C4-2B (cell line): ENCODE results near the gene TMEM134.
"Not testable (repeated sequence)": the region's sequence is repeated elsewhere in the genome, so short reads cannot be mapped to it uniquely, and the experiment has no call there.

ENCODE experiments used
- ZFX ChIP-seq: fragments of 450-650 bp; IDR thresholded peaks from 2 replicates; pipeline ENCODE4 v1.6.1; 2017
- TF ChIP-seq, protein P1 (sequence below): fragments of 450-650 bp; conservative IDR thresholded peaks from 2 replicates; pipeline ENCODE4 v1.5.1; 2017; ENCODE audit warnings: mild to moderate bottlenecking

DNA sequence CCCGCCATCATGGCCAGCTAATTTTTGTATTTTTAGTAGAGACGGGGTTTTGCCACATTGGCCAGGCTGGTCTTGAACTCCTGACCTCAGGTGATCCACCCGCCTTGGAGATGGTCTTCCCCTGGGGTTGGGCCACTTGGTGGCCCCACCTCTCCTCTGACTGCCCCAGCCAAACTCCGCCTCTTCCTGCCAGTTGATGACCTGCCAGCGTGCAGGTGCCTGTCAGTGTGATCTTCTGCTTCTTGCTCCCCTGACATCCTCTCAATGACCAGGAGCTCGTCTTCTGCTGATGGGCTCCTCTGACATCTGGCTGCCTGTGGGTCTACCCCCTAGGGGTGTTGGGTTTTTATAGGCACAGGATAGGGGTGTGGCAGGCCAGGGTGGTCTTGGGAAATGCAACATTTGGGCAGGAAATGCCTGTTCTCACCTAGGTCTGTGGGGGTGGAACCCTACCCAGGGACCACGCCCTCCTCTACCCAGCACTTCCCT lies 16.9 kb upstream of the TMEM134 start:
- TF ChIP-seq, protein P1, sequence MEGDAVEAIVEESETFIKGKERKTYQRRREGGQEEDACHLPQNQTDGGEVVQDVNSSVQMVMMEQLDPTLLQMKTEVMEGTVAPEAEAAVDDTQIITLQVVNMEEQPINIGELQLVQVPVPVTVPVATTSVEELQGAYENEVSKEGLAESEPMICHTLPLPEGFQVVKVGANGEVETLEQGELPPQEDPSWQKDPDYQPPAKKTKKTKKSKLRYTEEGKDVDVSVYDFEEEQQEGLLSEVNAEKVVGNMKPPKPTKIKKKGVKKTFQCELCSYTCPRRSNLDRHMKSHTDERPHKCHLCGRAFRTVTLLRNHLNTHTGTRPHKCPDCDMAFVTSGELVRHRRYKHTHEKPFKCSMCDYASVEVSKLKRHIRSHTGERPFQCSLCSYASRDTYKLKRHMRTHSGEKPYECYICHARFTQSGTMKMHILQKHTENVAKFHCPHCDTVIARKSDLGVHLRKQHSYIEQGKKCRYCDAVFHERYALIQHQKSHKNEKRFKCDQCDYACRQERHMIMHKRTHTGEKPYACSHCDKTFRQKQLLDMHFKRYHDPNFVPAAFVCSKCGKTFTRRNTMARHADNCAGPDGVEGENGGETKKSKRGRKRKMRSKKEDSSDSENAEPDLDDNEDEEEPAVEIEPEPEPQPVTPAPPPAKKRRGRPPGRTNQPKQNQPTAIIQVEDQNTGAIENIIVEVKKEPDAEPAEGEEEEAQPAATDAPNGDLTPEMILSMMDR: not testable (repeated sequence)
- TF ChIP-seq ZFX: not testable (repeated sequence)
